ENCODE data around the gene OR4K1. TPM values are rescaled to one million over a fixed set of nuclear protein-coding genes. Genes with fewer than 3 reads are reported as not detected.

OR4K1 gene
- total RNA-seq, 1 donor from 2014 or later = not detected

GRCh38 chr14:19917243-19917642, 13.5 kb upstream of the OR4K1 start:
- Mint-ChIP-seq H3K36me3 (no peaks in the 10 kb centered on the region), H3K27ac (no peak overlapping the region), H3K4me1 (ENCODE audit: unreplicated experiment) (no peaks in the 10 kb centered on the region), H3K27me3 (no peaks in the 10 kb centered on the region), H3K9me3 (no peaks in the 10 kb centered on the region), H3K4me3 (no peak overlapping the region)
- TF ChIP-seq CTCF (conservative IDR thresholded peaks at IDR 0.05) = no peak
- no peak for DNase-seq (ENCODE audit: extremely low spot score, unreplicated experiment)

DNA sequence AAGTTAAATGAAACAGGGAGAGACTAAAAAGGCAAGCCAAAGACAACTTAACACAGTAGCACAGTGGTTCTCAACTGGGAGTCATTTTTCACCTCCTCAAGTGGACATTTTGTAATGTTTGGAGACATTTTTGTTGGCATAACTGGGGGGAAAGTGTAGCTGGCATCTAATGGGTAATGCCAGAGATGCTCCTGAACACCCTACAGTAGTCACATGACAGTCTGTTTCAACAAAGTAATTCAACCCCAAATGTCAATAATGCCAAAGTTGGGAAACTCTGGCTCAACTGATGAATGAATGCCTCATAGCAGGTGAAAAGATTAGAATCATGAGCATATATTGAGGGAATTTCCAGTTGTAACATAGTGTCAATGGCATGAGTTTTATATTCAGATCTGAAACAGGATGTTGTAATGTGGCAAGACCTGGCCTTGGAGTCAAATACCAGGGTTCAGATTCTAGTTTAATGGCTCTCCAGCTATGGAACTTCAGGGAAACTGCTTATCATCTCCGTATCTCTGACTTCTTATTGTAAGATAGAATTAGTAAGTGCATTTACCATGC, 12.7 kb upstream of the OR4K1 start:
- no peak for DNase-seq (ENCODE audit: extremely low spot score, unreplicated experiment)
- no peaks in the 10 kb centered on the region for H3K27me3 Mint-ChIP-seq
- H3K4me1 Mint-ChIP-seq (ENCODE audit: unreplicated experiment) = no peaks in the 10 kb centered on the region
- no peak overlapping the region for H3K4me3 Mint-ChIP-seq
- H3K27ac Mint-ChIP-seq = no peak overlapping the region
- H3K9me3 Mint-ChIP-seq = no peaks in the 10 kb centered on the region
- TF ChIP-seq CTCF (conservative IDR thresholded peaks at IDR 0.05) = no peak
- no peaks in the 10 kb centered on the region for H3K36me3 Mint-ChIP-seq

- no peak for TF ChIP-seq CTCF (conservative IDR thresholded peaks at IDR 0.05)
- Mint-ChIP-seq H3K27me3 (no peaks in the 10 kb centered on the region), H3K27ac (no peak overlapping the region), H3K36me3 (no peaks in the 10 kb centered on the region), H3K9me3 (no peaks in the 10 kb centered on the region), H3K4me3 (no peak overlapping the region), H3K4me1 (ENCODE audit: unreplicated experiment) (no peaks in the 10 kb centered on the region)
- DNase-seq (ENCODE audit: extremely low spot score, unreplicated experiment) = no peak
These were observed 12.0 kb upstream of the OR4K1 start for GRCh38 chr14:19918553-19919264.

GRCh38 chr14:19920021-19920657, 10.6 kb upstream of the OR4K1 start, which contains the start of gene OR4K5:
Gene OR4K5, plus strand, starts transcription at chr14:19920607. Its CDS starts 0 bp downstream, at chr14:19920607.
- H3K9me3 Mint-ChIP-seq = no peaks in the 10 kb centered on the region
- no peak within 1 kb of the TSS for H3K4me3 Mint-ChIP-seq
- no peaks in the 10 kb centered on the region for H3K4me1 Mint-ChIP-seq (ENCODE audit: unreplicated experiment)
- DNase-seq (ENCODE audit: extremely low spot score, unreplicated experiment) = no peak
- no peaks in the 10 kb centered on the region for H3K36me3 Mint-ChIP-seq
- H3K27me3 Mint-ChIP-seq = no peaks in the 10 kb centered on the region
- TF ChIP-seq CTCF (conservative IDR thresholded peaks at IDR 0.05) = no peak
- no peak within 1 kb of the TSS for H3K27ac Mint-ChIP-seq

- Mint-ChIP-seq H3K36me3 (no peaks in the 10 kb centered on the region), H3K4me1 (ENCODE audit: unreplicated experiment) (no peaks in the 10 kb centered on the region), H3K9me3 (peaks cover 7% of the 10 kb centered on the region), H3K4me3 (no peak overlapping the region), H3K27ac (no peak overlapping the region), H3K27me3 (no peaks in the 10 kb centered on the region)
- no peak for DNase-seq (ENCODE audit: extremely low spot score, unreplicated experiment)
- no peak for TF ChIP-seq CTCF (conservative IDR thresholded peaks at IDR 0.05)
These were observed 11.0 kb downstream of the OR4K1 start for GRCh38 chr14:19941668-19942067.
